Testis (tissue), 2 donors: ENCODE data around the gene CHIT1.

Experiments
- POLR2A ChIP-seq: fragments of 450-650 bp; IDR thresholded peaks from one replicate; pipeline ENCODE4 v1.6.1; 2017; ENCODE audit warnings: antibody characterized with exemption, mild to moderate bottlenecking, moderate library complexity
- TF ChIP-seq, protein P1 (sequence below), 3 experiments: fragments of 450-650 bp in 2 of 3; fragments of 200-600 bp in 1 of 3; sonication (generic) in 1 of 3; IDR thresholded peaks; one replicate each; pipeline ENCODE4 v1.5.1; 2016 to 2019; ENCODE audit warnings: antibody characterized with exemption in 3 of 3, mild to moderate bottlenecking in 2 of 3, moderate library complexity in 1 of 3

DNA sequence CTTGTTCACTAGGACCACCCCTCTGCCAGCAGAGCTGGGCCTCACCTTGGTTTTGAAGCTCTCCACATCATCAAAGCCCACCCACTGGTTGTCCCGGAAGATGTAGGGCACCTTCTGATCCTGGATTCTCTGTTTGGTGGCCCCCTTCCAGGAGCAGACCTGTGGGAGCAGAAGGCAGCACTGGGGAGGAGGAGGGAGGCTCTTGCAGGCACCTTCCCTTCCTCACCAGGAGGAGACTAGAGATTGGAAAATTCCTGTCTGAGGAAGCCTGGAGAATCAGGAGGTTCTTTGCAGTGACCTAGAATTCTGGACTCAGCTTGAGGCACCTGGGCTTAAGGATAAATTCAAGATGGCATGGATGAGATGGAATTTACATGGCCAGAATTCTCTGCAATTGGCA, 10.3 kb downstream of the CHIT1 start:
- TF ChIP-seq, protein P1, sequence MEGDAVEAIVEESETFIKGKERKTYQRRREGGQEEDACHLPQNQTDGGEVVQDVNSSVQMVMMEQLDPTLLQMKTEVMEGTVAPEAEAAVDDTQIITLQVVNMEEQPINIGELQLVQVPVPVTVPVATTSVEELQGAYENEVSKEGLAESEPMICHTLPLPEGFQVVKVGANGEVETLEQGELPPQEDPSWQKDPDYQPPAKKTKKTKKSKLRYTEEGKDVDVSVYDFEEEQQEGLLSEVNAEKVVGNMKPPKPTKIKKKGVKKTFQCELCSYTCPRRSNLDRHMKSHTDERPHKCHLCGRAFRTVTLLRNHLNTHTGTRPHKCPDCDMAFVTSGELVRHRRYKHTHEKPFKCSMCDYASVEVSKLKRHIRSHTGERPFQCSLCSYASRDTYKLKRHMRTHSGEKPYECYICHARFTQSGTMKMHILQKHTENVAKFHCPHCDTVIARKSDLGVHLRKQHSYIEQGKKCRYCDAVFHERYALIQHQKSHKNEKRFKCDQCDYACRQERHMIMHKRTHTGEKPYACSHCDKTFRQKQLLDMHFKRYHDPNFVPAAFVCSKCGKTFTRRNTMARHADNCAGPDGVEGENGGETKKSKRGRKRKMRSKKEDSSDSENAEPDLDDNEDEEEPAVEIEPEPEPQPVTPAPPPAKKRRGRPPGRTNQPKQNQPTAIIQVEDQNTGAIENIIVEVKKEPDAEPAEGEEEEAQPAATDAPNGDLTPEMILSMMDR (IDR thresholded peaks at IDR 0.05), result no peak
- TF ChIP-seq POLR2A, result no peak
